NCI-H82 treated with DMSO at 0.1 percent for 48 hours (cell line): Measurements from ENCODE around the gene GNB1.
"Not testable (repeated sequence)": the region's sequence is repeated elsewhere in the genome, so short reads cannot be mapped to it uniquely, and the experiment has no call there.

ENCODE experiments used
- DNase-seq: peaks from one replicate; lab custom pipeline; 2025; ENCODE audit not compliant: unreplicated experiment; lab: John Stamatoyannopoulos, UW

GNB1 gene

GRCh38 chr1:1890506-1891348 lies at the start of gene GNB1:
GNB1 (minus strand) TSS chr1:1891087; CDS start chr1:1825453, 65,634 bp downstream.
- peak; percentile 62 for DNase-seq

- no peak for DNase-seq
Measured at GRCh38 chr1:1940123-1940425, 49.2 kb upstream of the GNB1 start.

GRCh38 chr1:1939296-1940122 lies 48.6 kb upstream of the GNB1 start:
- DNase-seq = no peak

- DNase-seq = no peak
Measured at GRCh38 chr1:1938613-1939295, 47.9 kb upstream of the GNB1 start.

- no peak for DNase-seq
Measured at GRCh38 chr1:1938276-1938573, 47.3 kb upstream of the GNB1 start.

- no peak for DNase-seq
Measured at GRCh38 chr1:1937549-1938275, 46.8 kb upstream of the GNB1 start.

GRCh38 chr1:1937061-1937460 lies 46.2 kb upstream of the GNB1 start:
- no peak for DNase-seq

GRCh38 chr1:1934848-1935247 lies 44.0 kb upstream of the GNB1 start:
- DNase-seq = not testable (repeated sequence)

- DNase-seq = no peak
Measured at GRCh38 chr1:1929639-1930545, 39.0 kb upstream of the GNB1 start.

- no peak for DNase-seq
Measured at GRCh38 chr1:1929102-1929638, 38.3 kb upstream of the GNB1 start.

GRCh38 chr1:1928231-1929101 lies 37.6 kb upstream of the GNB1 start:
- no peak for DNase-seq

- DNase-seq = no peak
Measured at GRCh38 chr1:1927751-1928150, 36.9 kb upstream of the GNB1 start.

- no peak for DNase-seq
Measured at GRCh38 chr1:1926886-1927660, 36.2 kb upstream of the GNB1 start.

- no peak for DNase-seq
Measured at GRCh38 chr1:1926346-1926811, 35.5 kb upstream of the GNB1 start.

- DNase-seq = no peak
Measured at GRCh38 chr1:1925437-1926345, 34.8 kb upstream of the GNB1 start.

GRCh38 chr1:1924849-1925248 lies 34.0 kb upstream of the GNB1 start:
- no peak for DNase-seq

GRCh38 chr1:1924386-1924785 lies 33.5 kb upstream of the GNB1 start:
- no peak for DNase-seq
